ENCODE results near the gene SYNDIG1L.

SYNDIG1L gene

DNA sequence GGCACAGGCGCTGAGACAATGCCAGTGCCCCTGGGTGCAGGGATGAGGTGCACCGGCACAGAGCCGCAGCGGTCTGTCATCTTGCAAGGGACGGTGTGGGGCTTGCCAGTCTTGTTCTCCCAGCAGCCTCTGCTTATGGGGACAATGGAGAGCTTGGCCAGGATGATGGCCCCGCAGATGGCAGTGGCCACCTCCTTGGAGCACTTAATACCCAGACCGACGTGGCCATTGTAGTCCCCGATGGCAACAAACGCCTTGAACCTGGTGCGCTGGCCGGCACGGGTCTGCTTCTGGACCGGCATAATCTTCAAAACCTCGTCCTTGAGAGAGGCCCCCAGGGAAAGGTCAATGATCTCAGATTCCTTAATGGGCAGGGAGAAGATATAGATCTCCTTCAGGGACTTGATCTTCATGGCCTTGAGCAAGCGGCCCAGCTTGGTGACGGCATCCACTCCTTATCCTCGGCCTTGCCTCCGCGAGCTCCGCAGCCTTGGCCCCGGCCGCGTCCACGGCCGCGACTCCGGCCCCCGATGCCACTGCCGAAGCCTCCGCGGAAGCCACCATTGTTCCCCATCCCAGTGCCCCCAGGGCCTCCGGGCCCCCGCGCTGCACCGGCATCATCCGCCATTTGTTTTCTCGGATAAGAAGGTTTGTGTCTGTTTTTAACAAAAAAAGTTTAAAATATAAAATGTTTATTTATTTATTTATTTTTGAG lies 47.9 kb downstream of the SYNDIG1L start:
- TF ChIP-seq GATA2 (IDR thresholded peaks at IDR 0.05; ENCODE audit: low read depth, low read length) (no peak), GATA3 (IDR thresholded peaks at IDR 0.05; ENCODE audit: low read depth, low read length) (no peak)

DNA sequence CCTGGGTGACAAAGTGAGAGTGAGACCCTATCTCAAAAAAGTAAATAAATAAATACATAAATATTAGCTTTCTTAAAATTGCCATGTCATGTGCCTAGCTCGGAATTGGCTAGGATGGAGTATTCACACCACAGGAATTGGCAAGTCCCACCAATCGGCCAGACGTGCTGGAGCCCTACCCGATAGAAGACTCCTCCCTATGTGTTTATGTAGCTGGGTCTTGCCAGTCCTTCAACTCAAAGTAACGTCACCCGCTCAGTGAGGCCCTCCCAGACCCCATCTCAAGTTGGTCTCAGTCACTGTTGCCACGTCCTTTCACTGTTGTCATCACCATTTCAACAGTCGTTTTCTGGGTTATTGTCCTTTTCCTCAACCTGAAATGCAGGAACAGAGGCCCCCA lies 57.6 kb downstream of the SYNDIG1L start:
- TF ChIP-seq GATA2 (IDR thresholded peaks at IDR 0.05; ENCODE audit: low read depth, low read length), result no peak
- no peak for TF ChIP-seq GATA3 (IDR thresholded peaks at IDR 0.05; ENCODE audit: low read depth, low read length)

DNA sequence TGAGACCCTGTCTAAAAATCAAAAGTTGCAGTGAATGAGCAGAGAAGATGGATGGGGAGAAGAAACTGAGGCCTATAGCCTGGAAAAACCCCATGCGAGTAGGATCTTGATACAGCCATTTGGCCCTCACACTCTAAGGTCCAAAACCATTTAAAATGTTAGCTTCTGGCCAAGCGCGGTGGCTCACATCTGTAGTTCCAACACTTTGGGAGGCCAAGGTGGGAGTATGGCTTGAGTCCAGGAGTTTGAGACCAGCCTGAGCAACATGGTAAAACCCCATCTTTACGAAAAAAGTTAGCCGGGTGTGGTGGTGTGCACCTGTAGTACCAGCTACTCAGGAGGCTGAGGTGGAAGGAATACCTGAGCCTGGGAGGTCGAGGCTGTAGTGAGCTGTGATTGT lies 58.0 kb downstream of the SYNDIG1L start:
- TF ChIP-seq GATA2 (IDR thresholded peaks at IDR 0.05; ENCODE audit: low read depth, low read length) (no peak), GATA3 (IDR thresholded peaks at IDR 0.05; ENCODE audit: low read depth, low read length) (no peak)

DNA sequence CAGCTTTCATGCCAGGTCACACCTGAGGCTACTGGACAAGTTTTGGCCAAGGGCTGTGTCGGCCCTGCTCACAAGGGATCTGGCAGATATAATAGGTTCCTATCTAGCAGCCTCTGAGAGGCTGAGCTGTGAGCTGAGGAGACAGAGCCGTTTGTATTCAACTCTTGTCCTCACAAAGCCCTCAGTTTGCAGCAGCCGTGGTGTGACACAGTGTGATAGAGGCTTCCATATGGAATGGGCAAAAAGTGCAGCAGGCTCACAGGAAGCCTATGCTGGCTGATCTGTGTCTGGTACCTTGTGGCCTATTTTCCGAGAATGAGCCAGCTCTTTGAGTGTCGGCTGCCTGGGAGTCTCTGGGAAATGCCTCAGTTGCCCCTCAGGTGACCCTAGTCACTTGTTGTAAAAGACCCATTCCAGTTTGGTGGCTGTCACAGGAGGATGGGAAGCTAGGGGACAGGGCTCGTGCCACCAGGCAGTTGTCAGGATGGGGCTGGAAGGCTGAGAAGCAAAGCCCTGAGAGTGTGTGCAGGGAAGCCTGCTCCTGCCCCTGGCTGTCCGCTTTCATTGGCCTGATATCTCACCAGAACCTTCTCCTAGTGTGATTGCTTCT lies 61.6 kb downstream of the SYNDIG1L start:
- TF ChIP-seq GATA3 (IDR thresholded peaks at IDR 0.05; ENCODE audit: low read depth, low read length) (no peak), GATA2 (IDR thresholded peaks at IDR 0.05; ENCODE audit: low read depth, low read length) (no peak)

DNA sequence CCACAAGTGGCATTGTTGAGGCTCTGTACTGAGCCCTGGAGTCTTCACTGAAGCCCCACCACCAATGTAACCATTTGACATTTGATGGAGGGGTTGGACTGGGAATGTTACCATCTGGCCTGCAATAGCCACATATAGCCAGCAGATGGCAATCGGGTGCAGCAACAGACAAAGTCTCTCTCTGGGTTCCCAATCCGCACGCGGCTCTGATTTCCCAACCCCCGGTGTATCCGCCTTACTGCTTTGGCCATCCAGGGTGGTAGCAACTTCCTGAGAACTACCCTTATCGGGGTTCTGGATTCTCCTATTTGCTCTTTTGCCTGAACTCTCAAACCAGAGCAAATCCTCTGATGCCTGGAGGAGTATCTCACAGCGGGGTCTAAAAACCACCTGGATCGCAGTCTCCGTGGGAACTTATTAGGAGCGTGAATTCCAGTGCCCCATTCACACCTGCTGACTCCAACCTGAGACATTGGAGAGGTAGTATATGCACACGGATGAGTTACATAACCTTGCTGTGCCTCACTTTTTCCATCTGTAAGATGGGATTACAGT lies 63.6 kb downstream of the SYNDIG1L start:
- no peak for TF ChIP-seq GATA3 (IDR thresholded peaks at IDR 0.05; ENCODE audit: low read depth, low read length)
- TF ChIP-seq GATA2 (IDR thresholded peaks at IDR 0.05; ENCODE audit: low read depth, low read length), result no peak

DNA sequence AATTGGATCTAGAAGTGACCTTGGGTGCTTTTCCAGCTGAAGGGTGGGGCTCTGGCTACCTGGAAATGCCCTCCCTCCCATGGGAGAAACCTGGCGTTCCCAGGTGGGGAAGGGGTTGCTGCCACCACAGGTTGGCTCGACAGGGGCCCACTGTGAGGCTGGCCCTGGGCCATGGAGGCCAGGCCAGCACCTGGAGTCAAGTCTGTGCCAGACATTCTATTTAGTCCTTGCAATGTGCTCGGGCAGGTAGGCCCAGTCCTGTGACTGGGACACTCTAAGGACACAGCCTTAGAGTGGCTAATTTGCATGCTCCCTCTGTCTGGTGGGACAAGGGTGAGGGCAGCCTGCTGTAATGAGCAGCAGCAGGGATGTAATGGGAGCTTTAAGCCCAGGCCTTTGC lies 65.8 kb downstream of the SYNDIG1L start:
- no peak for TF ChIP-seq GATA3 (IDR thresholded peaks at IDR 0.05; ENCODE audit: low read depth, low read length)
- TF ChIP-seq GATA2 (IDR thresholded peaks at IDR 0.05; ENCODE audit: low read depth, low read length), result no peak

DNA sequence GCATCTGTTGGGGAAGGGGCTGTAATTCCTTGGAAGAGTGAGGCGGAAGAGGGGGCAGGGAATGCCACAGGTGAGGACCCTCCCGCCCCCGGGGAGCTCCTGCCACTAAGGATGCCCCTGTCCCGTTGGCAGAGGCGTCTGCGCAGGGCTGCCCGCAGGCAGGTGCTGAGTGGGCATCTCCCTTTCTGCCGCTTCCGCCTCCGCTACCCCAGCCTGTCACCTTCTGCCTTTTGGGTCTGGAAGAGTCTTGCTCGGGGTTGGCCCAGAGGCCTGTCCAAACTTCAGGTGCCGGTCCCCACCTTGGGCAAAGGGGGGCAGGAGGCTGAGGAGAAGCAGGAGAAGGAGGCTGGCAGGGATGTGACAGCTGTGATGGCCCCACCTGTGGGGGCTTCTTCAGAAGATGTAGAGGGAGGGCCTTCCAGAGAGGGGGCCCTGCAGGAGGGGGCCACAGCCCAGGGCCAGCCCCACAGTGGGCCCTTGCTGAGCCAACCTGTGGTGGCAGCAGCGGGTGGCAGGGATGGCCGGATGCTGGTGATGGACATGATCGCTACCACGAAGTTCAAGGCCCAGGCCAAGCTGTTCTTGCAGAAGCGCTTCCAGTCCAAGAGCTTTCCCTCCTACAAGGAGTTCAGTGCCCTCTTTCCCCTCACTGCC lies 67.7 kb downstream of the SYNDIG1L start:
- TF ChIP-seq GATA2 (IDR thresholded peaks at IDR 0.05; ENCODE audit: low read depth, low read length), result no peak
- no peak for TF ChIP-seq GATA3 (IDR thresholded peaks at IDR 0.05; ENCODE audit: low read depth, low read length)

DNA sequence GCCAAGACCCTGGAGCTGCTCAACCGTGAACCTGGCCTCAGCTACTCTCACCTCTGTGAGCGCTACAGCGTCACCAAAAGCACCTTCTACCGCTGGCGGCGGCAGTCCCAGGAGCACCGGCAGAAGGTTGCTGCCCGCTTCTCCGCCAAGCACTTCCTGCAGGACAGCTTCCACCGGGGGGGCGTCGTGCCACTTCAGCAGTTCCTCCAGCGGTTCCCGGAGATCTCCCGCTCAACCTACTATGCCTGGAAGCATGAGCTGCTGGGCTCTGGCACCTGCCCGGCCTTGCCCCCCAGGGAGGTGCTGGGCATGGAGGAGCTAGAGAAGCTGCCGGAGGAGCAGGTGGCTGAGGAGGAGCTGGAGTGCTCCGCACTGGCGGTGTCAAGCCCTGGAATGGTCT lies 68.4 kb downstream of the SYNDIG1L start:
- TF ChIP-seq GATA3 (IDR thresholded peaks at IDR 0.05; ENCODE audit: low read depth, low read length) (no peak), GATA2 (IDR thresholded peaks at IDR 0.05; ENCODE audit: low read depth, low read length) (no peak)

DNA sequence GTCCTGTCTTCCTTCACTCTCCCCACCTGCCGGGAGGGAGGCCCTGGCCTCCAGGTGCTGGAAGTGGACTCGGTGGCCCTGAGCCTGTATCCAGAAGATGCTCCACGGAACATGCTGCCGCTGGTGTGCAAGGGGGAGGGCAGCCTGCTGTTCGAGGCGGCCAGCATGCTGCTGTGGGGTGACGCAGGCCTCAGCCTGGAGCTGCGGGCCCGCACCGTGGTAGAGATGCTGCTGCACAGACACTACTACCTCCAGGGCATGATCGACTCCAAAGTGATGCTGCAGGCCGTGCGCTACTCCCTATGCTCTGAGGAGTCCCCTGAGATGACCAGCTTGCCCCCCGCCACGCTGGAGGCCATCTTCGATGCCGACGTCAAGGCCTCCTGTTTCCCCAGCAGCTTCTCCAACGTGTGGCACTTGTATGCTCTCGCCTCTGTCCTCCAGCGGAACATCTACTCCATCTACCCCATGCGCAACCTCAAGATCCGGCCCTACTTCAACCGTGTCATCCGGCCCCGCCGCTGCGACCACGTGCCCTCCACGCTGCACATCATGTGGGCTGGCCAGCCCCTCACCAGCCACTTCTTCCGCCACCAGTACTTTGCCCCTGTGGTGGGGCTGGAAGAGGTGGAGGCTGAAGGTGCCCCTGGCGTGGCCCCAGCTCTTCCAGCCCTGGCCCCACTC lies 69.0 kb downstream of the SYNDIG1L start:
- TF ChIP-seq GATA2 (IDR thresholded peaks at IDR 0.05; ENCODE audit: low read depth, low read length) (no peak), GATA3 (IDR thresholded peaks at IDR 0.05; ENCODE audit: low read depth, low read length) (no peak)

Measured in SH-SY5Y (cell line).